Neural progenitor cell (in vitro differentiated cells): ENCODE measurements around the gene NDUFAF8. TPM values are rescaled to one million over a fixed set of nuclear protein-coding genes. Genes with fewer than 3 reads are reported as not detected.

ENCODE experiments used
- DNase-seq: peaks from one replicate; pipeline ENCODE4 v3.0.0-alpha.2; 2016; ENCODE audit warnings: low spot score
- H2AFZ ChIP-seq: fragments of 200-600 bp; sonication (generic); replicated peaks from 2 replicates; pipeline ENCODE4 v1.6.1; 2016; ENCODE audit warnings: antibody characterized with exemption
- H3F3A ChIP-seq: fragments of 200-600 bp; sonication (generic); 2 replicates; pipeline ENCODE4 v1.6.1; 2016; ENCODE audit warnings: antibody characterized with exemption, low read depth
- H3K27ac ChIP-seq: fragments of 200-600 bp; sonication (generic); 2 replicates; pipeline ENCODE4 v1.5.1; 2016; ENCODE audit warnings: mild to moderate bottlenecking
- H3K27me3 ChIP-seq: fragments of 200-600 bp; sonication (generic); 2 replicates; pipeline ENCODE4 v1.6.1; 2016; ENCODE audit warnings: mild to moderate bottlenecking, moderate library complexity
- H3K36me3 ChIP-seq: fragments of 200-600 bp; sonication (generic); 2 replicates; pipeline ENCODE4 v1.5.1; 2016
- H3K4me1 ChIP-seq: fragments of 200-600 bp; sonication (generic); 2 replicates; pipeline ENCODE4 v1.6.1; 2016; ENCODE audit warnings: mixed run types
- H3K4me2 ChIP-seq: fragments of 200-600 bp; sonication (generic); 2 replicates; pipeline ENCODE4 v1.6.1; 2016
- H3K4me3 ChIP-seq: fragments of 200-600 bp; sonication (generic); 2 replicates; pipeline ENCODE4 v1.5.1; 2016
- H3K79me2 ChIP-seq: fragments of 200-600 bp; sonication (generic); 2 replicates; pipeline ENCODE4 v1.6.1; 2016; ENCODE audit warnings: low read depth
- H3K9ac ChIP-seq: fragments of 200-600 bp; sonication (generic); 2 replicates; pipeline ENCODE4 v1.6.1; 2016
- H3K9me3 ChIP-seq: fragments of 200-600 bp; sonication (generic); 2 replicates; pipeline ENCODE4 v1.5.1; 2016; ENCODE audit warnings: low read depth
- H4K20me1 ChIP-seq: fragments of 200-600 bp; sonication (generic); 2 replicates; pipeline ENCODE4 v1.6.1; 2016; ENCODE audit warnings: low read depth
- H3K27ac Mint-ChIP-seq: 3 replicates; pipeline ENCODE4 v1.8.0; 2021; ENCODE audit warnings: mixed read lengths
- H3K27me3 Mint-ChIP-seq: 2 replicates; pipeline ENCODE4 v1.8.0; 2022; ENCODE audit warnings: low read depth, mild to moderate bottlenecking, inconsistent platforms, moderate library complexity, mixed read lengths; ENCODE audit not compliant: insufficient read depth
- H3K36me3 Mint-ChIP-seq: 3 replicates; pipeline ENCODE4 v1.8.0; 2021; ENCODE audit warnings: mixed read lengths
- H3K4me1 Mint-ChIP-seq: 3 replicates; pipeline ENCODE4 v1.8.0; 2021; ENCODE audit warnings: mixed read lengths
- H3K4me3 Mint-ChIP-seq: 3 replicates; pipeline ENCODE4 v1.8.0; 2021; ENCODE audit warnings: mild to moderate bottlenecking, moderate library complexity, mixed read lengths
- H3K9me3 Mint-ChIP-seq: 3 replicates; pipeline ENCODE4 v1.8.0; 2020; ENCODE audit warnings: mixed read lengths
- EZH2 ChIP-seq: fragments of 200-600 bp; sonication (generic); IDR thresholded peaks from 2 replicates; pipeline ENCODE4 v1.6.1; 2017; ENCODE audit warnings: antibody characterized with exemption, mild to moderate bottlenecking, moderate library complexity
- EZH2phosphoT487 ChIP-seq: fragments of 200-600 bp; sonication (generic); IDR thresholded peaks from 2 replicates; pipeline ENCODE4 v1.6.1; 2017; ENCODE audit warnings: antibody characterized with exemption
- total RNA-seq: library from RNA; depleted of rRNA; stranded (reverse); fragments of >200 nt; gene quantifications from 2 replicates; pipeline ENCODE4 v1.2.3, GENCODE V29; 2015; ENCODE audit warnings: low replicate concordance
- TF ChIP-seq, protein P1 (sequence below): fragments of 200-600 bp; sonication (generic); IDR thresholded peaks from 2 replicates; pipeline ENCODE4 v1.5.1; 2017; ENCODE audit warnings: antibody characterized with exemption, mild to moderate bottlenecking

The NDUFAF8 gene
- total RNA-seq, 1 donor from 2014 or later, result 34.7 TPM

DNA sequence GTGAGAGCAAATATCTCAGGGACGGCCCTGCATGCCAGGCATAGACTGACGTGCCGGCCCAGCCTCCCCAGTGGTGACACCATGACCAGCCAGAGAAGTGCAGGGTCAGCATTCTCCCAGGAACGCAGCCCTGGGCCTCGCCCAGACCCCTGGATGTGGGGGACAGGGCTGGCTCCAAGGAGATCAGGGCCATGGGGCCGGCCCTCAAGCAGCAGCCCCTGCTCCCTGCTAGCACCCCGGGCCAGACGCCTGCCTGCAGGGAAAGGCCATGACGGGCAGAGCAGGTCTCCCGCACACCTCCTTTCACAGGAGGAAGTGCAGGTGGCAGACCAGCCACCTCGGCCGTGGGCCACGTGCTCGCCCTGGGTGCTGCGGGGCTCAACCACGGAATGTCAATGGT lies 9.5 kb downstream of the NDUFAF8 start:
- H3K9me3 Mint-ChIP-seq, result no peaks in the 10 kb centered on the region
- H3K27me3 ChIP-seq, result no peaks in the 10 kb centered on the region
- H3F3A ChIP-seq, result peaks cover 6% of the 10 kb centered on the region
- no peaks in the 10 kb centered on the region for H3K9me3 ChIP-seq
- peak overlapping the region; percentile 53 for H3K4me3 Mint-ChIP-seq
- no peak overlapping the region for H3K27ac ChIP-seq
- no peaks in the 10 kb centered on the region for H3K79me2 ChIP-seq
- peaks cover 7% of the 10 kb centered on the region for H3K27me3 Mint-ChIP-seq
- H3K27ac Mint-ChIP-seq, result peak overlapping the region; percentile 82
- no peaks in the 10 kb centered on the region for H3K4me1 ChIP-seq
- no peak overlapping the region for H3K9ac ChIP-seq
- no peaks in the 10 kb centered on the region for H3K36me3 ChIP-seq
- no peak overlapping the region for H3K4me3 ChIP-seq
- H3K36me3 Mint-ChIP-seq, result peaks cover 6% of the 10 kb centered on the region
- DNase-seq, result no peak
- H2AFZ ChIP-seq, result no peak overlapping the region
- peaks cover 14% of the 10 kb centered on the region for H4K20me1 ChIP-seq
- TF ChIP-seq EZH2phosphoT487, result no peak
- TF ChIP-seq EZH2, result no peak
- TF ChIP-seq, protein P1, sequence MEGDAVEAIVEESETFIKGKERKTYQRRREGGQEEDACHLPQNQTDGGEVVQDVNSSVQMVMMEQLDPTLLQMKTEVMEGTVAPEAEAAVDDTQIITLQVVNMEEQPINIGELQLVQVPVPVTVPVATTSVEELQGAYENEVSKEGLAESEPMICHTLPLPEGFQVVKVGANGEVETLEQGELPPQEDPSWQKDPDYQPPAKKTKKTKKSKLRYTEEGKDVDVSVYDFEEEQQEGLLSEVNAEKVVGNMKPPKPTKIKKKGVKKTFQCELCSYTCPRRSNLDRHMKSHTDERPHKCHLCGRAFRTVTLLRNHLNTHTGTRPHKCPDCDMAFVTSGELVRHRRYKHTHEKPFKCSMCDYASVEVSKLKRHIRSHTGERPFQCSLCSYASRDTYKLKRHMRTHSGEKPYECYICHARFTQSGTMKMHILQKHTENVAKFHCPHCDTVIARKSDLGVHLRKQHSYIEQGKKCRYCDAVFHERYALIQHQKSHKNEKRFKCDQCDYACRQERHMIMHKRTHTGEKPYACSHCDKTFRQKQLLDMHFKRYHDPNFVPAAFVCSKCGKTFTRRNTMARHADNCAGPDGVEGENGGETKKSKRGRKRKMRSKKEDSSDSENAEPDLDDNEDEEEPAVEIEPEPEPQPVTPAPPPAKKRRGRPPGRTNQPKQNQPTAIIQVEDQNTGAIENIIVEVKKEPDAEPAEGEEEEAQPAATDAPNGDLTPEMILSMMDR, result no peak
- peaks cover 26% of the 10 kb centered on the region for H3K4me1 Mint-ChIP-seq
- H3K4me2 ChIP-seq, result no peak overlapping the region

DNA sequence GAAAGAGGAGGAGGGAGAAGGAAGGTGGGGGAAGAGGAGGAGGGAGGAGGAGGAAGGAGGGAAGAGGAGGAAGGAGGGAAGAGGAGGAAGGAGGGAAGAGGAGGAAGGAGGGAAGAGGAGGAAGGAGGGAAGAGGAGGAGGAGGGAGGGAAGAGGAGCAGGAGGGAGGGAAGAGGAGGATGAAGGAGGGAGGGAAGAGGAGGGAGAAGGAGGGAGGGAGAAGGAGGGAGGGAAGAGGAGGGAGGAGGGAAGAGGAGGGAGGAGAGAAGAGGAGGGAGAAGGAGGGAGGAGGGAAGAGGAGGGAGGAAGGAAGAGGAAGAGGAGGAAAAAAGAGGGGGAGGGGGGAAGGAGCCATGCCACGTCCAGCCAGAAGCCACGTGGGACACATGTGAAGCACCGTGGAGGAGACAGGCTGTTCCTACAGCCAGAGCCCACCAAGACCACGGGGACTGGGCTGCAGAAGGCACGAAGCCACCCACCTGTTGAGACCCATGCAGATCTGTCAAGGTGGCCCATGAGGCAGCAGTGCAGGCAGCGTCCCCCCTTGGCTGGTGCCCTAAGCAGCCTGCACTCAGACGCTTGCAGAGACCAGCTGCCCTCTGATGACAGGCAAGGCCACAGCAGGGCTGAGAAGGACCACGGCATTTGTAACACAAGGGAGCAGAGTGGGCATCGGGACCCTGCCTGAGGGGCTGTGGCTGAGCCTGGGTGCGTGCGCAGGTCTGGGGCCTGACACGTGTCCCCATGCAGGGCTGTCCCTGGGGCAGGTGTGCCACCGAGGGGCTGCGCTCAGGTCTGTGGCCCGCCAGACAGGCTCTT lies 10.3 kb downstream of the NDUFAF8 start:
- H3K27me3 ChIP-seq, result no peaks in the 10 kb centered on the region
- H3K9ac ChIP-seq, result no peak overlapping the region
- H3K9me3 ChIP-seq, result no peaks in the 10 kb centered on the region
- no peak overlapping the region for H2AFZ ChIP-seq
- TF ChIP-seq, protein P1, result no peak
- no peak for TF ChIP-seq EZH2phosphoT487
- TF ChIP-seq EZH2, result no peak
- Mint-ChIP-seq H3K9me3 (no peaks in the 10 kb centered on the region), H3K27me3 (peaks cover 10% of the 10 kb centered on the region), H3K27ac (no peak overlapping the region), H3K4me3 (no peak overlapping the region), H3K4me1 (peaks cover 31% of the 10 kb centered on the region), H3K36me3 (peaks cover 8% of the 10 kb centered on the region)
- H3K4me2 ChIP-seq, result no peak overlapping the region
- H3K4me1 ChIP-seq, result no peaks in the 10 kb centered on the region
- H3F3A ChIP-seq, result peaks cover 11% of the 10 kb centered on the region
- H3K36me3 ChIP-seq, result no peaks in the 10 kb centered on the region
- H3K4me3 ChIP-seq, result no peak overlapping the region
- no peak for DNase-seq
- H3K27ac ChIP-seq, result no peak overlapping the region
- H3K79me2 ChIP-seq, result no peaks in the 10 kb centered on the region
- H4K20me1 ChIP-seq, result peaks cover 18% of the 10 kb centered on the region

- no peaks in the 10 kb centered on the region for H3K9me3 ChIP-seq
- peaks cover 8% of the 10 kb centered on the region for H3K36me3 Mint-ChIP-seq
- H3F3A ChIP-seq, result peaks cover 21% of the 10 kb centered on the region
- H3K79me2 ChIP-seq, result no peaks in the 10 kb centered on the region
- H3K27ac ChIP-seq, result no peak overlapping the region
- H3K4me3 ChIP-seq, result no peak overlapping the region
- H2AFZ ChIP-seq, result no peak overlapping the region
- DNase-seq, result no peak
- H3K9ac ChIP-seq, result no peak overlapping the region
- H3K4me2 ChIP-seq, result no peak overlapping the region
- H3K4me1 ChIP-seq, result peaks cover 5% of the 10 kb centered on the region
- TF ChIP-seq EZH2phosphoT487 (no peak), EZH2 (no peak)
- TF ChIP-seq, protein P1, result no peak
- H3K36me3 ChIP-seq, result no peaks in the 10 kb centered on the region
- H3K27ac Mint-ChIP-seq, result no peak overlapping the region
- peaks cover 8% of the 10 kb centered on the region for H3K27me3 Mint-ChIP-seq
- H4K20me1 ChIP-seq, result peaks cover 26% of the 10 kb centered on the region
- no peaks in the 10 kb centered on the region for H3K27me3 ChIP-seq
- no peak overlapping the region for H3K4me3 Mint-ChIP-seq
- peaks cover 33% of the 10 kb centered on the region for H3K4me1 Mint-ChIP-seq
- H3K9me3 Mint-ChIP-seq, result no peaks in the 10 kb centered on the region
These were observed 11.4 kb downstream of the NDUFAF8 start for GRCh38 chr17:81250286-81251093.
